Upper lobe of left lung (tissue), 4 donors: ENCODE measurements around the gene SLCO4A1.

Experiments used
- CTCF ChIP-seq, 6 experiments: fragments of 450-650 bp in 4 of 6; fragments of 200-600 bp in 2 of 6; sonication (generic) in 2 of 6; IDR thresholded peaks; one replicate each; pipeline ENCODE4 v1.5.1; 2016 to 2019; ENCODE audit warnings: antibody characterized with exemption in 6 of 6
- POLR2A ChIP-seq, 4 donors: fragments of 450-650 bp; IDR thresholded peaks; one replicate each; pipeline ENCODE4 v1.5.1; 2016 to 2017; ENCODE audit warnings: antibody characterized with exemption in 4 of 4, mild to moderate bottlenecking in 2 of 4

- TF ChIP-seq CTCF (IDR thresholded peaks at IDR 0.05) (no peak), POLR2A (IDR thresholded peaks at IDR 0.05) (no peak)
These were observed 817 bp upstream of the SLCO4A1 start for GRCh38 chr20:62641321-62642050.
